ENCODE measurements around the gene ATP13A1.
A peak's percentile ranks its signal among the peaks of the same experiment; 100 is the strongest.

Gene ATP13A1

GRCh38 chr19:19662344-19662743, 1.1 kb downstream of the ATP13A1 start:
- no peak for DNase-seq

- peak; percentile 50 to 62 for DNase-seq
Observed at GRCh38 chr19:19661675-19662251, 1.7 kb downstream of the ATP13A1 start.

GRCh38 chr19:19661141-19661674, 2.3 kb downstream of the ATP13A1 start:
- no peak for DNase-seq

GRCh38 chr19:19659646-19660245, 3.7 kb downstream of the ATP13A1 start:
- DNase-seq, result no peak

GRCh38 chr19:19657397-19657783, 6.1 kb downstream of the ATP13A1 start:
- no peak for DNase-seq

GRCh38 chr19:19656451-19657396, 6.8 kb downstream of the ATP13A1 start:
- DNase-seq, result no peak

- no peak for DNase-seq
Observed at GRCh38 chr19:19655641-19656343, 7.7 kb downstream of the ATP13A1 start.

- no peak for DNase-seq
Observed at GRCh38 chr19:19655051-19655594, 8.4 kb downstream of the ATP13A1 start.

- no peak for DNase-seq
Observed at GRCh38 chr19:19654441-19654840, 9.0 kb downstream of the ATP13A1 start.

- DNase-seq, result no peak
Observed at GRCh38 chr19:19653597-19654147, 9.8 kb downstream of the ATP13A1 start.

- no peak for DNase-seq
Observed at GRCh38 chr19:19652482-19653295, 10.8 kb downstream of the ATP13A1 start.

GRCh38 chr19:19651076-19651475, 12.4 kb downstream of the ATP13A1 start:
- DNase-seq, result no peak

- no peak for DNase-seq
Observed at GRCh38 chr19:19650331-19650730, 13.1 kb downstream of the ATP13A1 start.

GRCh38 chr19:19649580-19649995, 13.9 kb downstream of the ATP13A1 start:
- DNase-seq, result no peak

GRCh38 chr19:19649155-19649554, 14.3 kb downstream of the ATP13A1 start:
- DNase-seq, result no peak

GRCh38 chr19:19647037-19647835, 16.2 kb downstream of the ATP13A1 start:
- no peak for DNase-seq

GRCh38 chr19:19645233-19645870, 18.1 kb downstream of the ATP13A1 start:
- no peak for DNase-seq

- DNase-seq, result no peak
Observed at GRCh38 chr19:19644054-19644388, 19.5 kb downstream of the ATP13A1 start.

GRCh38 chr19:19643158-19644053, 20.1 kb downstream of the ATP13A1 start, which contains the start of gene GMIP:
GMIP (minus strand) TSS chr19:19643657; CDS start chr19:19643529, 128 bp downstream.
- peak; percentile 90 for DNase-seq
